T-helper 2 cell treated with Interferon-gamma antibody and Interleukin-4, amounts not matched to agents 5 μg/mL and 100 μg/mL, for 36 hours (primary cell): ENCODE data around the gene HRAS.

Experiments used
- DNase-seq: peaks from one replicate; pipeline ENCODE4 v3.0.0; 2021; ENCODE audit warnings: low spot score
- H3K27ac Mint-ChIP-seq: one replicate; pipeline ENCODE4 v1.8.0; 2021; ENCODE audit warnings: mild to moderate bottlenecking, mixed read lengths
- H3K27me3 Mint-ChIP-seq: one replicate; pipeline ENCODE4 v1.8.0; 2021; ENCODE audit warnings: low read depth, mixed read lengths
- H3K36me3 Mint-ChIP-seq: one replicate; pipeline ENCODE4 v1.8.0; 2021; ENCODE audit warnings: low read depth, mixed read lengths
- H3K4me1 Mint-ChIP-seq: one replicate; pipeline ENCODE4 v1.8.0; 2021; ENCODE audit warnings: low read depth, mixed read lengths
- H3K4me3 Mint-ChIP-seq: one replicate; pipeline ENCODE4 v1.8.0; 2022; ENCODE audit warnings: mild to moderate bottlenecking, moderate library complexity, mixed read lengths
- H3K9me3 Mint-ChIP-seq: one replicate; pipeline ENCODE4 v1.8.0; 2021; ENCODE audit warnings: mixed read lengths

Gene HRAS

GRCh38 chr11:561148-562003, 26.0 kb upstream of the HRAS start:
- peaks cover 13% of the 10 kb centered on the region for H3K36me3 Mint-ChIP-seq
- H3K4me3 Mint-ChIP-seq = peak overlapping the region; percentile 95
- H3K9me3 Mint-ChIP-seq = no peaks in the 10 kb centered on the region
- peaks cover 12% of the 10 kb centered on the region for H3K27me3 Mint-ChIP-seq
- peaks cover 9% of the 10 kb centered on the region for H3K4me1 Mint-ChIP-seq
- H3K27ac Mint-ChIP-seq = peak overlapping the region; percentile 49
- DNase-seq = no peak

- peak within 1 kb of the TSS; percentile 95 for H3K4me3 Mint-ChIP-seq
- H3K36me3 Mint-ChIP-seq = peaks cover 13% of the 10 kb centered on the region
- DNase-seq = peak; percentile 92
- H3K27me3 Mint-ChIP-seq = peaks cover 14% of the 10 kb centered on the region
- H3K9me3 Mint-ChIP-seq = no peaks in the 10 kb centered on the region
- peak within 1 kb of the TSS; percentile 49 for H3K27ac Mint-ChIP-seq
- peaks cover 9% of the 10 kb centered on the region for H3K4me1 Mint-ChIP-seq
These were observed 25.1 kb upstream of the HRAS start, which contains the start of the genes LMNTD2 and RASSF7 for GRCh38 chr11:560305-561147. LMNTD2 (minus strand) TSS chr11:560738; CDS start chr11:560716, 22 bp downstream. RASSF7 (plus strand) TSS chr11:560970; CDS start chr11:561769, 799 bp downstream.

GRCh38 chr11:559712-560304, 24.4 kb upstream of the HRAS start:
- H3K9me3 Mint-ChIP-seq = no peaks in the 10 kb centered on the region
- H3K4me3 Mint-ChIP-seq = peak overlapping the region; percentile 63
- DNase-seq = no peak
- peaks cover 13% of the 10 kb centered on the region for H3K36me3 Mint-ChIP-seq
- H3K27me3 Mint-ChIP-seq = peaks cover 14% of the 10 kb centered on the region
- H3K4me1 Mint-ChIP-seq = peaks cover 9% of the 10 kb centered on the region
- H3K27ac Mint-ChIP-seq = peak overlapping the region; percentile 36

- H3K9me3 Mint-ChIP-seq = no peaks in the 10 kb centered on the region
- H3K27me3 Mint-ChIP-seq = peaks cover 14% of the 10 kb centered on the region
- H3K36me3 Mint-ChIP-seq = peaks cover 9% of the 10 kb centered on the region
- H3K4me1 Mint-ChIP-seq = peaks cover 9% of the 10 kb centered on the region
- DNase-seq = no peak
- H3K4me3 Mint-ChIP-seq = no peak overlapping the region
- no peak overlapping the region for H3K27ac Mint-ChIP-seq
These were observed 23.7 kb upstream of the HRAS start for GRCh38 chr11:559020-559620.

- DNase-seq = no peak
- Mint-ChIP-seq H3K4me3 (no peak overlapping the region), H3K4me1 (peaks cover 9% of the 10 kb centered on the region), H3K27me3 (peaks cover 14% of the 10 kb centered on the region), H3K27ac (no peak overlapping the region), H3K36me3 (peaks cover 5% of the 10 kb centered on the region), H3K9me3 (no peaks in the 10 kb centered on the region)
These were observed 23.1 kb upstream of the HRAS start for GRCh38 chr11:558503-558902.

GRCh38 chr11:557328-558132, 22.2 kb upstream of the HRAS start:
- DNase-seq = no peak
- peaks cover 9% of the 10 kb centered on the region for H3K4me1 Mint-ChIP-seq
- peaks cover 4% of the 10 kb centered on the region for H3K36me3 Mint-ChIP-seq
- no peak overlapping the region for H3K4me3 Mint-ChIP-seq
- peaks cover 14% of the 10 kb centered on the region for H3K27me3 Mint-ChIP-seq
- H3K27ac Mint-ChIP-seq = no peak overlapping the region
- H3K9me3 Mint-ChIP-seq = no peaks in the 10 kb centered on the region

- H3K9me3 Mint-ChIP-seq = no peaks in the 10 kb centered on the region
- peaks cover 9% of the 10 kb centered on the region for H3K4me1 Mint-ChIP-seq
- H3K27ac Mint-ChIP-seq = no peak overlapping the region
- H3K27me3 Mint-ChIP-seq = peaks cover 14% of the 10 kb centered on the region
- DNase-seq = no peak
- no peak overlapping the region for H3K4me3 Mint-ChIP-seq
- H3K36me3 Mint-ChIP-seq = peaks cover 4% of the 10 kb centered on the region
These were observed 21.4 kb upstream of the HRAS start for GRCh38 chr11:556662-557256.

- H3K36me3 Mint-ChIP-seq = no peaks in the 10 kb centered on the region
- no peaks in the 10 kb centered on the region for H3K9me3 Mint-ChIP-seq
- H3K27ac Mint-ChIP-seq = no peak overlapping the region
- DNase-seq = no peak
- H3K27me3 Mint-ChIP-seq = peaks cover 14% of the 10 kb centered on the region
- H3K4me3 Mint-ChIP-seq = no peak overlapping the region
- peaks cover 5% of the 10 kb centered on the region for H3K4me1 Mint-ChIP-seq
These were observed 20.6 kb upstream of the HRAS start for GRCh38 chr11:555780-556661.

GRCh38 chr11:555227-555779, 19.9 kb upstream of the HRAS start:
- H3K4me1 Mint-ChIP-seq = peaks cover 5% of the 10 kb centered on the region
- H3K27ac Mint-ChIP-seq = no peak overlapping the region
- H3K27me3 Mint-ChIP-seq = peaks cover 14% of the 10 kb centered on the region
- no peak overlapping the region for H3K4me3 Mint-ChIP-seq
- H3K36me3 Mint-ChIP-seq = no peaks in the 10 kb centered on the region
- H3K9me3 Mint-ChIP-seq = no peaks in the 10 kb centered on the region
- DNase-seq = no peak

GRCh38 chr11:554428-555226, 19.3 kb upstream of the HRAS start:
- no peak overlapping the region for H3K4me3 Mint-ChIP-seq
- no peaks in the 10 kb centered on the region for H3K9me3 Mint-ChIP-seq
- DNase-seq = peak; percentile 65
- H3K27me3 Mint-ChIP-seq = peaks cover 14% of the 10 kb centered on the region
- H3K27ac Mint-ChIP-seq = no peak overlapping the region
- no peaks in the 10 kb centered on the region for H3K36me3 Mint-ChIP-seq
- peaks cover under 1% of the 10 kb centered on the region for H3K4me1 Mint-ChIP-seq

- H3K27ac Mint-ChIP-seq = no peak overlapping the region
- H3K27me3 Mint-ChIP-seq = peaks cover 14% of the 10 kb centered on the region
- H3K4me1 Mint-ChIP-seq = no peaks in the 10 kb centered on the region
- H3K4me3 Mint-ChIP-seq = no peak overlapping the region
- H3K36me3 Mint-ChIP-seq = no peaks in the 10 kb centered on the region
- no peak for DNase-seq
- no peaks in the 10 kb centered on the region for H3K9me3 Mint-ChIP-seq
These were observed 18.6 kb upstream of the HRAS start for GRCh38 chr11:553988-554340.
